GM21360 (cell line): ENCODE results near the gene CROT.

Source experiments
- ATAC-seq: cut with Tn5 transposase; IDR thresholded peaks from one replicate; pipeline ENCODE4 v1.9.1; 2021; ENCODE audit warnings: mild to moderate bottlenecking, moderate library complexity; ENCODE audit not compliant: unreplicated experiment

Gene CROT

DNA sequence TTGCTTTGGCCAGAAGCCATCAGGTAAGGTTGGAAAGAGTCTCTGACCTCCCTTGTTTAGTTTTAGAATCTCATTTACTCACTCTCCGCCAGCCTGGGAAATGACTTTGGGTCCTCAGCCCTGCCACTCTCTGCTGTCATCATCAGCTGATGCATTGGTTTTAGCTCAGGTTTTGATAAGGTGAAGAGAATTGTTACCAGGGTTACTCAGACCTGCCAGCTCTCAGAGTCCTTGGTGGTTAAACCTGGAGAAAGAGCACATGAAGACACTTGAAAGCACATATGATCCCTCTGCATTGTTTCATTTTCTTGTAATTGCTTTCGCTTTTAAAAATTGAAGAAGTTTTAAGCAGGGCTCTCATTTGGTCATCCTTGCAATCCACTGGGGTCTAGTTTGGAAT, 4.0 kb upstream of the CROT start:
- no peak for ATAC-seq

DNA sequence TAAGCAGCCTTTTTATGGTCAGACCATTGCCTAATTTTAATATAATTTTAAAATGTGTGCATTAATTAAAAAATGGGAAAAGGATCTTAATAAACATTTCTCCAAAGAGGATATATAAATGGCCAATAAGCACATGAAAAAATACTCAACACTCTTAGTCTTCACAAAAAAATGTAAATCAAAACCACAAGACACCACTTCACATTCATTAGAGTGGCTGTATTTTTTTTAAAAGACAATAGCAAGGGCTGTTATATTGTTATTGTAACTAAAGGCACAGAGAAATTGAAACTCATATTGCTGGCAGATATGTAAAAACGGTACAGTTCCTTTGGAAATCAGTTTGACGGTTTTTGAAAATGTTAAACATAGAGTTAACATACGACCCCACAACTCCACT, 3.2 kb upstream of the CROT start:
- ATAC-seq = no peak

DNA sequence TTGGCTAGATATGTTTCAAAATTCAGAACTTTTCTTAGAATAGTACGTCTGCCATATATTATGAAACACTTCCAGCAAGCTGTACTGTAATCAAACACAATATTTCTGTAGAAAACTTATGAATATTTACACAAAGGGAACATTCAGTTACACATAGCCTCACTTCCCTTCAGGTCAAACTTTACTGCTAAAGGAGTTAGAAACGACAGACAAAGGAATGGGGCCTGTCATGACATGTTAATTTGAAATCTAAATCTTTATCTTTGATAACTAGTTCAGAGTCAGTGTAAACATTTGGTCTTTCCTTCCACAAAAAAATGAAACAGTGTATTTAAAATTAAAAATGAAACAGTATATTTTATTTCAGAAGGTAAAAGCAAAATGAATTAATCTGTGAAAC, 1.0 kb upstream of the CROT start:
- no peak for ATAC-seq

DNA sequence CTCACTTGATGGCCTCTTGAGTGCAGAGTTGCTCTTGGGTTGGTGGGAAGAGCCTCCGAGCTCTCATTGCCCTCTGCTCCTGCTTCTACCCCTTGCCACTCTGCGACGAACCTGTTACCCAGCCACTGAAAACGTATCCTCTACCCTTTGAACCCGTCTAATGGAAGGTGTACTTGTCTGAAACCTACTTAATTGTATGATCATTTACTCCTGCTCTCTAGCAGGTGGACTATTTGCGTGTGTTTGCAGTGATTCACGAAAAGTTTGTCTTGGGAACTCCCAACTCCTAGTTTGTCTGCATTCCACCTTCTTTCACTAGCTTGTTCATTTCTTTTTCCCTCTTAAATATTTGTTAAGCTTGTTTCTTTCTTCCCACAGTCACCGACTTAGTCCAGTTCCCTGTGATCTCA, 503 bp downstream of the CROT start:
- ATAC-seq = peak; percentile 6

DNA sequence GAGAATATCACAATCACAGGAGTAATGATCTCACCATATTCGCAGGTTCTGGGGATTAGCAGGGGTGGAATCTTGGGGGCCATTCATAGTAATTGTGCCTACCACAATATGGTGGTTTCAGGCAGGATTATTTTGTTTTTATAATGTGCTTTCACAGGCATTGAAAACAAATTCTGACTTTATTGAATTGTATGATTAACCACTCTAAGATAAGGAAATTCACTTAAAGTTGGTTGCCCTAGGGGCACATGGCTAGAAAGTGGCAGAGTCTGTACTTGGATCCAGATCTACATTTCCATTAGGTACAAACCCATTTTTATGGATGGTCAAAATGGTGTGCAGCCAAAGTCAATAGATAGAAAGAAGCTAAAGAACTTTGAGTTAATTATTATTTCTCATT, 1.7 kb downstream of the CROT start:
- ATAC-seq = no peak

DNA sequence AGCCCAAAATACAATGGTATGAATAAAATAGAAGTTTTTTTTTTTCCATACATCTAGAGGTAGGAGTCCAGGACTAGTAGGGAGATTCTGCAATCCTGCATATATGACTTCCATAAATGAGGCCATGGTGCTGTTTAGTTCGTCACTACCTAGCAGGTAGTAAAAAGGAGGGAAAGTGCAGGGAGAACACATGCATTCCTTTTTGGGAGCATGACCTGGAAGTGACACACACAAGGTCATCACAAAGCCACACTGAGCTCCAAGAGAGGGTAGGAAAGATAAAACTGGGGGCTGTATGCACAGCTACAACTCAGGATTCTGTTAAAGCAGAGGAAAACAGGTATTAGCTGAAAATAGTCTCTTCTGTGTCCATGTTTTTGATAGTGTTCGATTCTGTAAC, 2.2 kb downstream of the CROT start:
- no peak for ATAC-seq

DNA sequence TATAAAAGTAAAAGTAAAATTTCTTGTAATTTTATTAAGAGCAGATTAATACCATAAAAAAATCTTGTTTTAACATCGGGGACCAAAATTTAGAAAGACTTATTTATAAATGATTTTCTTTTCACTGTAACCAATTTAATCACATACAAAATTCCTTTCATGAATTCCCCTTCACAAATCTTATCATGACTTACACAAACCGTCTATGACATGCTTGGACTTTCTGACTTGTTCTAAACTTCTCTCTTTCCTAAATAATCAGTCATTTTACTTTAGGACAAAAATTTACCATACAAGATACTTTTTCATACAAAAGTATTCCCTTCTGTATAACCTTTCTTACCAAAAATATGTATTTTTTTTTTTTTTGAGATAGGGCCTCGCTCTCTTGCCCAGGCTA, 9.3 kb downstream of the CROT start:
- no peak for ATAC-seq

DNA sequence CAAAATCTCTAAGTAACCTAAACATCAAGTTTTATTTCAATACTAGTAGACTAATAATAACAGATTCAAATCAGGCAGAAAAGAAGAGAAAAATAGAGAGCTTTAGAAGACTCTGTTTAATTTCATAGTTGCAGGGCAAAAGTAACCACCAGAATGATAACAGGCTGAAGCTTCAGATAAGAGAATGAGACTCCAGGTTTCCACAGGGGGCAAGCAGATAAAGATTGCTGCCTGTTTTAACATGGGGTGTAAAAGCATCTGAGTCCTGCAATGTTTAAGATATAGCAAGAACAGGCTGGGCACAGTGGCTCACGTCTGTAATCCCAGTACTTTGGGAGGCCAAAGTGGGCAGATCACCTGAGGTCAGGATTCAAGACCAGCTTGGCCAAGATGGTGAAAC, 11.0 kb downstream of the CROT start:
- ATAC-seq = no peak

DNA sequence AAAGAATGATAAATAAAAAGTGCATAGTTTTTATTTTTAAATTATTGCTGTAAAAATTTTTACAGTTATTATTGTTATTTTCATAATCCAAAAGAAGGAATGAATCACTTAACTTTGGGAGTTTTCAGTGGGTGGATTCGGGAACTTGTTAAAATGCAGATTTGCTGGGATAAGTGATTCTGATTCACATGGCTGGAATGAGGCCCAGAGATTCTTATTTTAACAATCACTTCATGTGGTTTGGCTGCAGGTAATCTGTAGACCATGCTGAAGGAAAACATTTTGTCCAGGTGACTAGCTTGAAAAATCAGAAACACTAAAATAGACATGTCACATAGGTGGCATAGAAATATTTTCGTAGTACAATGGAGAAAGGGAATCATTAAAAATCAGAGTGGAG, 13.9 kb downstream of the CROT start:
- no peak for ATAC-seq

DNA sequence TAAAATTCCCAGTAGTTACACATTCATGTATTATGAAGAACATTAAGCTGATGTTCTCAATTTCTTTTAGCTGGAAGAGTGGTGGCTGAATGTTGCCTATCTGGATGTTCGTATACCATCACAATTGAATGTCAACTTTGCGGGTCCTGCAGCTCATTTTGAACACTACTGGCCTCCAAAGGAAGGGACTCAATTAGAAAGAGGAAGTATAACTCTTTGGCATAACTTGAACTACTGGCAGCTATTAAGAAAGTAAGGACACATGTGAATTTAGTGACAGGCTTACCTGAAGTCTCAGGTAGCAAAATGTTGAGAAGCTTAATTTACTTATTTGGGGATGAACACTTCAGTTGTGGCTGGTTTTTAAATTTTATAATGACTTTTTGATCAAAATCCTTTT, 15.9 kb downstream of the CROT start:
- ATAC-seq = no peak

DNA sequence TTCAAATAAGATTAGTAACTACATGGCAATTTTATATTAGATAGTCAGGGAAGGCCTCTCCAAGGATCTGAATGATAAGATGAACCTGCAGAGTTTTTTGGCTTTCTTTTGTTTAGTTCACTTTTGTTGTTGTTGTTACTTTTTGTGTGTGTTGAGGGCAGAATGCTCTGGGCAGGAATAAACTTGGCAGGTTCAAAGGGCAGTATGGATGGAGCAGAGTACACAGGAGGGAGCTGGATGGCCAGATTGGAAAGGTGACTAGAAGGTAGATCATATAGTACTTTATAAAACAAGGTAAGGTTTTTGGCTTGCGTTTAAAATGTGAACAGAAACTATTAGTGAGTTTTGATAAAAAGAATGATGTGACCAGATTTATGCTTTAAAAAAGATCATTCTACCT, 17.9 kb downstream of the CROT start:
- ATAC-seq = no peak

DNA sequence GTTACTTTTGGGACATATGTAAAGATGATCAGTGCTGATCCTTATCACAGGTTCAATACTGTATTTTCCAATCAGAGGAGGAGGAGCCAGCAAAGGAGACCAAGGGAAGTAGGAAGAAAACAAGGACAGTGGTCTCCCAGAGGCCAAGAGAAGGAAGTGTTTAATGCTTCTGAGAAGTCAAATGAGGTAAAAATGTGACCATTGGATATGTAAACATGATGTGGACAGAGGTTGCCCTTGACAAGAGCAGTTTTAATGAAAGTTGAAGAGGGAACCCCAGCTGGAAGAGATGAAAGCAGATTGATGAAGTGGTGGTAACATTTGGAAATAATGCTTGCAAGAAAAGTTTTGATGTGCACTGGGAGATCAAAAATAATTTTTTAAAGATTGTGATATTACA, 18.8 kb downstream of the CROT start:
- ATAC-seq = no peak

DNA sequence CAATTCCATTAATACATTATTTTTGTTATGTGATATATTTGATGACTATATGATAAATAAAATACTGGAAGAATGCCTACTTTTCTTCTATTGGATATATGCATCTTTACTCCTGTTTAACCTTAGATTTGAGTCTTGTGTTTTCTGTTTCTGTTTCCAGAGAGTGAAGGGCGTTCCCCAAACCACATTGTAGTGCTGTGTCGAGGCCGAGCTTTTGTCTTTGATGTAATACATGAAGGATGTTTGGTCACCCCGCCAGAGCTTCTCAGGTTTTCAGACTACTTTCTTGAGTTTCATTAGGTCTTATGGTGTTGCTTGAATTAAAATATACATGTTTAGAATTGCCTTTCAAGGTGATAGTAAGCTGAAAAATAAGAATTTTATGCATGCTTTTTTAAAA, 23.8 kb downstream of the CROT start:
- ATAC-seq = no peak

DNA sequence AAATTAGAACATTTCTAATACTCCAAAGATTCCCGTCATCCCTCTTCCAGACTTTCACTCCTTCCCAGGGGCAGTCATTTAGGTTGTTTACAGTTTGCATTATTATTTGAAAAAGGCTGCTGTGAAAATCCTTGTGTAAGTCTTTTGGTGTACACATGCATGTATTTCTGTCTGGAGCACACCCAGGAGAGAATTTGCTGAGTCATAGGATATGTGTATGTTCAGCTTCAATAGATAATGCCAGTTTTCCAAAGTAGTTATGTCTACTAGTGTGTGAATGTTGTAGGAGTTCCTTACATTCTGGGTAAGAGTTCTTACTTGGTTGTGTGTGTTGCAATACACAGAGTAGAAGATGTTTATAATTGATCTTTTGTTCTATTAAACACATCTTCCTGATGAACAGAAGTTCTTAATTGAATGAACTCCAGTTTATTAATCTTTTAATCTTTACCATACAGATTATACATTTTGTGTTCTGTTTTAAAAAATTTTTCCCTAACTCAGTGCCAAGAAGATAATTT, 25.3 kb downstream of the CROT start:
- ATAC-seq = no peak

DNA sequence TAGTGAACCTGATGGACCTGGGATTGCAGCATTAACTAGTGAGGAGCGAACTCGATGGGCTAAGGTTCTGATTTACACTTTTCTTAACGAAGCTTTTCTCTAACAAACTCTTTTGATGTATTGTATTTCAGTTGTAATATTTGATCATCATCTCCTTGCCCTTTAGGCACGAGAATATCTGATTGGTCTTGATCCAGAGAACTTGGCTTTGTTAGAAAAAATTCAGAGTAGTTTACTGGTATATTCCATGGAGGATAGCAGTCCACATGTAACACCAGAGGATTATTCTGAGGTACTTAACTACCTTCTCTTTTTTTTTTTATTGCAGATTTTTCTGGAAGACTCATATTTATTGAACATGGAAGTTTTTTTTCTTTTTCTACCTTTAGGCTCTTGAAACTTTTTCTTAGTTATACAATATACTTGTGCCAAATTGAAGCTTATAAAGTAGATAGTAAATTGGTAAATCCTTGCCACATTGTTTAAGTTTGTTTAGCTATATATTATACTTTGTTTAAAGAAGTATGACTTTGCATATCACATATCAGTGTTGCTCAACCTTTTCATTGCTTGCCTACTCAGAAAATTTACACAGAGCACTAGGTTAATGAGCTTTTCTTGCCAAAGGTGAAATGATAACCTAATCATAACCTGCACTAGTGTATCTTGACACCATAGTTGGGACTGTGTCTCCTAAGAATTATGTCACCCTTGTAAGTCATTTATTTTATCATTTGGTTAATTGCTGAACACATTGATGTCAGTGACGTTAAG, 30.4 kb downstream of the CROT start:
- no peak for ATAC-seq

DNA sequence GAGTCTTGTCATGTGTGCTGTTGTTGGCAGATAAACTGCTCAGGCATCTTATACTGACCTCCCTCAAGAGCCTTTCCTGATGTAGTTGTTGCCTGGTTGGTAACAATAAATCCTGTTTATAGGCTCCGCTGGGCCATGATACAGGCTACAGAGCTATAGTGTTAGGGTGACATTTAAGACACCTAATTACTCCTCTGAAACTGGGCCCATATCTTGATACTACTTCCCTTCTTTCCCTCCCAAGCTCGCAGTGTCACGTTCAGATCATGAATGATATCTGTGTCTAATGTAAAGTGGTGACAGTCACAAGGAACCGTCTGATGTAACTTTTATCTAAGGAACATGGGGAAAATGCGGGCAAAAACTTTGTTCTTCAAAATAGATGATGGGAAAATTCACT, 35.4 kb downstream of the CROT start:
- ATAC-seq = no peak

DNA sequence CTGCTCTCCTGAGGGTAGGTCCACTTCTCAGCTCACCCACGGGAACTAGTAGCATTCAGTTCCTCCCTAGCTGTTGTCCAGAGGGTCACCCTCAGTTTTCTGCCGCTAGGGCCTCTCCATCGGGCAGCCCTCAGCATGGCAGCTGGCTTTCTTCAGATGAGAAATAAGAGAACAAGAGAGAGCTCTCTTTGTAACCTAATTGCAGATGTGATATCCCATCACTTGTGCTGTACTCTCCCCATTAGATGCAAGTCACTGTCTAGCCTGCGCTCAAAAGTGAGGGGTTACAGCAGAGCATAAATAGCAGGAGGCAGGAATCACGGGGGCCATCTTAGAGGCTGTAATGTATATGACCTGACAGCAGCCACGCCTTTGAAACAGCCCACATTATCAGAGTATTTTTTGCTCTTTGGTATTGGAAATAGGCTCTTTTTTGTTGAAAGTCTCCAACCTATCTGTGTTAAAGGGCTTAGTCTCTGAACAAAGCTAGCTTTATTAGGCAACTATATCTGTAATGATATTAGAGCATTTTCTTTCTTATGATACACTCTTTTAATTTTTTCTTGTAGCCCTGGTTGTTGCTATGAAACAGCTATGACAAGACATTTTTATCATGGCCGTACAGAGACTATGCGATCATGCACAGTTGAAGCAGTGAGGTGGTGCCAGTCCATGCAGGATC, 45.7 kb downstream of the CROT start:
- ATAC-seq = no peak

DNA sequence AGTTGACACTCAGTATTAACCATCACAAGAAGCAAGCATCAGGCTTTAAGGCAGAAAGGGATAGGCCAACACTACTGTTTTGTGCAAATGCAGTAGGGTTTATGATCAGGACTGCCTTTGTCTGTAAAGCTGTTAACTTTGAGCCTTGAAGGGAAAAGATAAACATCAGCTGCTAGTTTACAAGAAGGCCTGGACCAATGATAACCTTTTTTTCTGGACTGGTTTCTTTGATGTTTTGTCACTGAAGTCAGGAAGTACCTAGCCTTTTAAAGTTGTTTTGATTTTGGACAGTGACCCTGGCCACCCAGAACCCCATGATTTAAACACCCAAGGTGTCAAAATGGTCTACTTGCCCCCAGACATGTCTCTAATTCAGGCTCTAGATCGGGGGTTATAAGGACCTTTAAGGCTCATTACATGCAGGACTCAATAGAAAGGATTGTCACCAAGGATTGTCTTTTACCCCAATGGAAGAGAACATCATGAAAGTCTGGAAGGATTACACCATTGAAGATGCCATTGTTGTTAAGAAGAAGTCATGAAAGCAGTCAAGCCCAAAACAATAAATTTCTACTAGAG, 50.1 kb downstream of the CROT start:
- no peak for ATAC-seq

DNA sequence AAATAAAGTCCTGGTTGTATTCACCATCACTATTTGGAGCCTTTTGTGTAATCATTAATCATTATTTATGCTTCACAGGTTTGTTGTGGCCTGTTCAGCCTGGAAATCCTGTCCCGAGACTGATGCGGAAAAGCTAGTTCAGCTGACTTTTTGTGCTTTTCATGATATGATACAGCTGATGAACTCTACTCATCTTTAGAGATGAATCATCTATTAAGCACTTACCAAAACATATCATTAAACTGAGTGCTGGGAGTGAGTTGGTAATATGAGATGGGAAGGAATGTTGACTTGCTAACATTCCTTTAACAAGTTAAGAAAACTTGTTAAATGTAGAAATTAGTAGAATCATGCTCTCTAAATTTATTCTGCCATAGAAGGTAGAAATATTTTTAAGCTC, 53.0 kb downstream of the CROT start:
- ATAC-seq = no peak

DNA sequence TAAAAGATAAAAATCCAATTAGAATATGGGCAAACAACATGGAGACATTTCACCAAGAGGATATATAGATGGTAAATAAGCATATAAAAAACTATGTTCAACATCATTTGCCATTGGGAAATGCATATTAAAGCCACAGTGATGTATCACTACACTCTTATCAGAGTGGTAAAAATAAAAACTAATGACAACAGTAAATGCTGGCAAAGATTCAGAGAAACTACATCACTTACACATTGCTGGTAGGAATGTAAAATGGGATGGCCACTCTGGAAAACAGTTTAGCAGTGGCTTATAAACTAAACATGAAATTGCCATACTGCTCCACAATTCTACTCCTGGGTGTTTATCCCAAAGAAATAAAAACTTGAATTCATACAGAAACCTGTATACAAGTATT, 59.2 kb downstream of the CROT start:
- ATAC-seq = no peak

DNA sequence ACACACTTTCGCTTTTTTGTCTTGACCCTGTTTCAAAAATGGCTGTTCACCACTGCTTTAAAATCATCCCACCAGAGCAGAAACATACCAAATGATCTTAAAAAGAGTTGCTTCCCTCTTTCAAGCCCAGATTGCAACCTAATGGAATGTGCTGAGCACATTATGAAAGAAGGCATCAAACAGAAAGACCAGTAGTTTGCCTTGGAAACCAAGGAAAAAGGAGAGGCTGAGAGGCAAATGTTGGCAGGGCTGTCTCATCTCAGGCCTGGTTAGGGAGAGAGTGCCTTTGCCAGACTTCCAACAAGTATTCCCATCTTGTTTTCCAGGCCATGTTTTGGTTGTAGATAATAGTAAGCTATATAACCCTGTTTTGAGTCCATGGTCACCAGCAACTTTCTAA, 65.7 kb downstream of the CROT start:
- no peak for ATAC-seq

DNA sequence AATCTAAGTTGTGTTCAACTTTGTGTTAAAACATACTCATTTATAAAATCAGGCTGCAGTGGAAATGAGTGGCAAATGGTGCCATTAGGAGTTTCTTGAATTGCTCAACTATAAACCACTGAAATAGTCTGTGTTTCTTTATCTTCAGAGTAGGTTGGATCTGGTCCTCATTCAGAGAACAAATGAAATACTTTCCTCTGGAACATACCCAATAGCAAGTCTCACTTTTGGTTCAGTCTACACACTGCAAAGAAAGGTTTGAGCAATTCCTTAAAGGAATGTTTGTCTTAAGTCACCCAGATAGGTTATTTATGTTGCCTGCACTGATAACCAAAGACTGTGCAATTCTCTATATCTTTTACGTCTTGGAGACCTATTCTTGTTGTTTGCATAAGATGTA, 67.6 kb downstream of the CROT start:
- no peak for ATAC-seq
